ENCODE data around the gene AFDN.

Gene AFDN

DNA sequence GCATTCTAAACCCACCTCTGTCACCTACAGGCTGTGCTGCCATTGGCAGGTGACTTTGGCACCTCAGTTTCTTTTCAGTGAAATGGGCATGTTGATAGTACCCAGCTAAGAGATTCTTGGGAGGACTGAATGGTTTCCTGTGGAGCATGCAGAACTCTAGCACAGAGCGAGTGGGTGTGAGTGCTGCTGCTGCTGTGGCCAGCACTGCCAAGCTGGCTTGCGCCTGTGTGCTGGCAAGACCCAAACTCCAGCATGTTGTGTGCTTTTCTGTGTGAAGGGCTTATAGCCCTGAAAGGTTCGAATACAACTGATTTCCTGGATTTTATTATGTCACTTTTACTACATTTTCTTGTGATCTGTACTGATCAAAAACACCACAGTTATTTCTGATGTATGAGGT, 92.6 kb downstream of the AFDN start:
- Histone ChIP-seq H3K9me3 (ENCODE audit: insufficient read depth, low read length, severe bottlenecking) (no peaks in the 10 kb centered on the region), H3K27me3 (ENCODE audit: insufficient read depth, low read length, poor library complexity) (no peaks in the 10 kb centered on the region), H3K79me2 (ENCODE audit: insufficient read depth, low read length) (no peaks in the 10 kb centered on the region), H3K27ac (ENCODE audit: low read length) (no peak overlapping the region), H3K9ac (ENCODE audit: low read depth, low read length) (no peak overlapping the region), H2AFZ (ENCODE audit: low read depth, low read length) (no peak overlapping the region), H3K4me1 (ENCODE audit: insufficient read depth, low read length) (no peaks in the 10 kb centered on the region), H3K36me3 (ENCODE audit: insufficient read depth, low read length) (no peaks in the 10 kb centered on the region), H4K20me1 (ENCODE audit: insufficient read depth, low read length) (no peaks in the 10 kb centered on the region), H3K4me3 (ENCODE audit: low read depth in 1 of 2, low read length in 2 of 2) (no peak overlapping the region), H3K4me2 (ENCODE audit: insufficient read depth, low read length) (no peak overlapping the region)
- DNase-seq, result no peak
- ATAC-seq (ENCODE audit: insufficient read depth, low read depth), result no peak
- no peak for TF ChIP-seq EZH2 (IDR thresholded peaks at IDR 0.05; ENCODE audit: borderline replicate concordance, low read depth, low read length, severe bottlenecking)
- TF ChIP-seq, protein P1, sequence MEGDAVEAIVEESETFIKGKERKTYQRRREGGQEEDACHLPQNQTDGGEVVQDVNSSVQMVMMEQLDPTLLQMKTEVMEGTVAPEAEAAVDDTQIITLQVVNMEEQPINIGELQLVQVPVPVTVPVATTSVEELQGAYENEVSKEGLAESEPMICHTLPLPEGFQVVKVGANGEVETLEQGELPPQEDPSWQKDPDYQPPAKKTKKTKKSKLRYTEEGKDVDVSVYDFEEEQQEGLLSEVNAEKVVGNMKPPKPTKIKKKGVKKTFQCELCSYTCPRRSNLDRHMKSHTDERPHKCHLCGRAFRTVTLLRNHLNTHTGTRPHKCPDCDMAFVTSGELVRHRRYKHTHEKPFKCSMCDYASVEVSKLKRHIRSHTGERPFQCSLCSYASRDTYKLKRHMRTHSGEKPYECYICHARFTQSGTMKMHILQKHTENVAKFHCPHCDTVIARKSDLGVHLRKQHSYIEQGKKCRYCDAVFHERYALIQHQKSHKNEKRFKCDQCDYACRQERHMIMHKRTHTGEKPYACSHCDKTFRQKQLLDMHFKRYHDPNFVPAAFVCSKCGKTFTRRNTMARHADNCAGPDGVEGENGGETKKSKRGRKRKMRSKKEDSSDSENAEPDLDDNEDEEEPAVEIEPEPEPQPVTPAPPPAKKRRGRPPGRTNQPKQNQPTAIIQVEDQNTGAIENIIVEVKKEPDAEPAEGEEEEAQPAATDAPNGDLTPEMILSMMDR (IDR thresholded peaks at IDR 0.05; ENCODE audit: borderline replicate concordance, extremely low read depth, low read length, poor library complexity, severe bottlenecking), result no peak

DNA sequence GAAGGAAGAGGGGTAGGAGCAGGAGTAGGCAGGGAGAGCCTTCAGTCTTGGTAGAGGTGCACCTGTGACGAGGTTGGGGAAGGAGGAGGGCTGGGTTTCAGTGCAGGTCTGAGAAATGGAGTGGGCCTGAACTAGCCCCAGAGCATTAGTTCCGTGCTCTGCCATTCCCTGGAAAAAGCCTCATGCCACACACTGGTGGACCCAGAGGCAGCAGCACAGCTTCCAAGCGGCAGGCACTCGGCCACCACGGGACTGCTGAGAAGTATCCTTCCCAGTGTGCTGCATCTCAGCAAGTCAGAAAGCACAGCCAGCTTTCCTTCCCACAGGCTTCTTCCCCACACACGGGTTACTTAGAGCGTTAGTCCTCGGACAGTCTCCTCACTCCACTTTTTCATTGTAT, 93.5 kb downstream of the AFDN start:
- no peak for TF ChIP-seq EZH2 (IDR thresholded peaks at IDR 0.05; ENCODE audit: borderline replicate concordance, low read depth, low read length, severe bottlenecking)
- TF ChIP-seq, protein P1 (IDR thresholded peaks at IDR 0.05; ENCODE audit: borderline replicate concordance, extremely low read depth, low read length, poor library complexity, severe bottlenecking), result no peak
- H3K4me3 ChIP-seq (ENCODE audit: low read depth in 1 of 2, low read length in 2 of 2), result no peak overlapping the region
- ATAC-seq (ENCODE audit: insufficient read depth, low read depth), result no peak
- H3K79me2 ChIP-seq (ENCODE audit: insufficient read depth, low read length), result no peaks in the 10 kb centered on the region
- H4K20me1 ChIP-seq (ENCODE audit: insufficient read depth, low read length), result no peaks in the 10 kb centered on the region
- H3K9me3 ChIP-seq (ENCODE audit: insufficient read depth, low read length, severe bottlenecking), result no peaks in the 10 kb centered on the region
- DNase-seq, result no peak
- no peaks in the 10 kb centered on the region for H3K36me3 ChIP-seq (ENCODE audit: insufficient read depth, low read length)
- no peaks in the 10 kb centered on the region for H3K27me3 ChIP-seq (ENCODE audit: insufficient read depth, low read length, poor library complexity)
- no peak overlapping the region for H3K9ac ChIP-seq (ENCODE audit: low read depth, low read length)
- no peak overlapping the region for H2AFZ ChIP-seq (ENCODE audit: low read depth, low read length)
- H3K27ac ChIP-seq (ENCODE audit: low read length), result no peak overlapping the region
- H3K4me2 ChIP-seq (ENCODE audit: insufficient read depth, low read length), result no peak overlapping the region
- H3K4me1 ChIP-seq (ENCODE audit: insufficient read depth, low read length), result no peaks in the 10 kb centered on the region

DNA sequence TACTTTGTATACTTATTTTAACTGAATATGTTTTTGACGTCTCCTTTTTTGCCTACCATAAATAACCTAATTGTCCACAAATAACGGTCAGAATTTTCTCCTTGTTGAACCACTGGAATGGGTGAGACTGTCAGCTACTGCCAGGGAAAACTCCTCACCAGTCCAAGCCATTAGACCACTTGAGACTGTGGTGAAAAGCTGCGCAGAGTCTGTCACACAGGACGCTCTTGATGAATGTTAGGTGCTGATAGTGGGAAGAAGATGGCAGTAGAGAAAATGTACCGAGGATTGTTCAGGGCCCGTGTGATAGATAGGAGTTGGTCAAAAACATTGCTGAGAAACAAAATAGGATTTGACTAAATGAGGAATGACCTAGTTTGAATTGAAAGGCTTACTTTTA, 95.1 kb downstream of the AFDN start:
- Histone ChIP-seq H4K20me1 (ENCODE audit: insufficient read depth, low read length) (no peaks in the 10 kb centered on the region), H3K4me3 (ENCODE audit: low read depth in 1 of 2, low read length in 2 of 2) (no peak overlapping the region), H3K27ac (ENCODE audit: low read length) (no peak overlapping the region), H3K4me2 (ENCODE audit: insufficient read depth, low read length) (no peak overlapping the region), H3K36me3 (ENCODE audit: insufficient read depth, low read length) (no peaks in the 10 kb centered on the region), H3K79me2 (ENCODE audit: insufficient read depth, low read length) (no peaks in the 10 kb centered on the region), H3K27me3 (ENCODE audit: insufficient read depth, low read length, poor library complexity) (no peaks in the 10 kb centered on the region), H3K9me3 (ENCODE audit: insufficient read depth, low read length, severe bottlenecking) (no peaks in the 10 kb centered on the region), H3K4me1 (ENCODE audit: insufficient read depth, low read length) (no peaks in the 10 kb centered on the region), H2AFZ (ENCODE audit: low read depth, low read length) (no peak overlapping the region; the same call in 1 of the 2 replicates), H3K9ac (ENCODE audit: low read depth, low read length) (no peak overlapping the region)
- DNase-seq, result no peak
- TF ChIP-seq, protein P1 (IDR thresholded peaks at IDR 0.05; ENCODE audit: borderline replicate concordance, extremely low read depth, low read length, poor library complexity, severe bottlenecking), result no peak
- TF ChIP-seq EZH2 (IDR thresholded peaks at IDR 0.05; ENCODE audit: borderline replicate concordance, low read depth, low read length, severe bottlenecking), result no peak
- ATAC-seq (ENCODE audit: insufficient read depth, low read depth), result no peak

DNA sequence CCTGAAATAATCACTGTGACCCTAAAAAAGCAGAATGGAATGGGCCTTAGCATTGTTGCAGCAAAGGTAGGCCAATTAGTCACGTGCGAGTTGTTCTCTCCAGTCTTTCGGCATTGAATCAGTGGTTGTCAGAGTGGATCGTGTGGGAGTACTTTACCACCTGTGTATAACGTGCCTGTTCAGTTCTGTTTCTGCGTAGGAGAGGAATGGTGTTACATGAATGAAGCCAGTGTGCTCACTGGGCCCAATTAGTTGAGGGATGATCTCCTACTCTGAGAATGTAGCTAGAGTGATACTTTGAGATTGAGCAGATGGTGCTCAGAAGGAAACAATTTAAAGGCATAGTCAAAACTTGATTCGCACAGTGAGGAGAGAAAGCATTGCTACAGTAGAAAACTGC, 98.3 kb downstream of the AFDN start:
- Histone ChIP-seq H3K9me3 (ENCODE audit: insufficient read depth, low read length, severe bottlenecking) (no peaks in the 10 kb centered on the region), H3K27ac (ENCODE audit: low read length) (no peak overlapping the region), H3K4me1 (ENCODE audit: insufficient read depth, low read length) (no peaks in the 10 kb centered on the region), H4K20me1 (ENCODE audit: insufficient read depth, low read length) (no peaks in the 10 kb centered on the region), H3K9ac (ENCODE audit: low read depth, low read length) (no peak overlapping the region), H3K4me2 (ENCODE audit: insufficient read depth, low read length) (no peak overlapping the region), H3K4me3 (ENCODE audit: low read depth in 1 of 2, low read length in 2 of 2) (no peak overlapping the region), H3K36me3 (ENCODE audit: insufficient read depth, low read length) (no peaks in the 10 kb centered on the region), H3K27me3 (ENCODE audit: insufficient read depth, low read length, poor library complexity) (no peaks in the 10 kb centered on the region), H3K79me2 (ENCODE audit: insufficient read depth, low read length) (no peaks in the 10 kb centered on the region), H2AFZ (ENCODE audit: low read depth, low read length) (no peak overlapping the region)
- no peak for TF ChIP-seq EZH2 (IDR thresholded peaks at IDR 0.05; ENCODE audit: borderline replicate concordance, low read depth, low read length, severe bottlenecking)
- no peak for DNase-seq
- ATAC-seq (ENCODE audit: insufficient read depth, low read depth), result no peak

Data from DND-41 (cell line).